Embryonic facial prominence (tissue), 1 donor: Measurements from ENCODE around the gene CD82.
"Not testable (repeated sequence)": the region's sequence is repeated elsewhere in the genome, so short reads cannot be mapped to it uniquely, and the experiment has no call there.

ENCODE experiments used
- DNase-seq: peaks from one replicate; pipeline ENCODE4 v3.0.0-alpha.2; 2016; ENCODE audit errors: extremely low spot score

Gene CD82

DNA sequence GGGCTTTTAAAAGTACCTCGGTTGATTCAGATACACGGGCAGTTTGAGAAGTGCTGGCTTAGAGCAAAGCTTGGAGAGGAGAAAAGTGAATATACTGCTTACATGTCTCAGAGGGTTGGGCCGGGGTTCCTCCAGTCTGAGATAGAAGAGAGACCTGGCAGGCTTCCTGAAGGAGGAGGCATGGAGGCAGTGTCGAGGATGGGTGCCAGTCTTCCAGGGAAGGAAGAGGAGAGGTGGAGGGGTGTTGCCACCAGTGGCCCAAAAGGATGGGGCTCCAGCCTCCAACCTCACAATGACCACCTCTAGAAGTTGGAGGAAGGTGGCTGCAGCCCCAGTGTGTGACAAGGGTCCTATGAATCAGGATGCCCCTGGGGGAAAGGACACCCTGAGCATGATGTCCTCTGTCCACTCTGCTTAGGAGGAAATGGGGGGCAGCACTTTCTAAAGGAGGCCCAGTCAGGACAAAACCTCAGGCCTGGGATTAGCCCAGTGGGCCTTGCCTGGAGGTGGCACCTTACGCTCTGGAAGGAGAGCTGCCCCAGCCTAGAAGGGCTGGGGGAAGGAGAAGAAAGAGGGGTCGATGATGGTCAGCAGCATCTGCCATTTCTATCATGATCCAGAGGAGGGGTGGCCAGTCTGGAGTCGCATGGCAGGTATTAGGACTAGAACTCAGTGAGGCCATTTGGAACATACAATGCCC is 65.2 kb downstream of the CD82 start:
- no peak for DNase-seq

DNA sequence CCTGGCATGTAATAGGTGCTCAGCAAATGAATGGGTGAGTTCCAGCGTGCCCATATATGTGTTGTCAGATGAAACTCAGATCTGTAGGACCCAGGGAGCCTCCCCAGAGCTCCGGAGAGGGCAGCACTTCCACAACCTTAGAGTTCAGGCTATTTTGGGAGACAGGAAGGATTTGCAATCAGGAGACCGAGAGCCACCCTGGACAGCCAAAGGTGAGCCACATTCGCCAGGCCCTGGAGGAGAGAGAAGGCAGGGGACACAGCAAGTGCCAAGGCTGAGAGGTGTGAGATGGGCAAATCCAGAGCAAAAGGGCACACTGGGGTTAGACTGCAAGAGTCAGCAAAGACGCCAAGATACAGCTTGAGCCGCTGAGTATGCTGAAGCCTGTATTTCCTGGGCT is 66.4 kb downstream of the CD82 start:
- DNase-seq, result no peak

DNA sequence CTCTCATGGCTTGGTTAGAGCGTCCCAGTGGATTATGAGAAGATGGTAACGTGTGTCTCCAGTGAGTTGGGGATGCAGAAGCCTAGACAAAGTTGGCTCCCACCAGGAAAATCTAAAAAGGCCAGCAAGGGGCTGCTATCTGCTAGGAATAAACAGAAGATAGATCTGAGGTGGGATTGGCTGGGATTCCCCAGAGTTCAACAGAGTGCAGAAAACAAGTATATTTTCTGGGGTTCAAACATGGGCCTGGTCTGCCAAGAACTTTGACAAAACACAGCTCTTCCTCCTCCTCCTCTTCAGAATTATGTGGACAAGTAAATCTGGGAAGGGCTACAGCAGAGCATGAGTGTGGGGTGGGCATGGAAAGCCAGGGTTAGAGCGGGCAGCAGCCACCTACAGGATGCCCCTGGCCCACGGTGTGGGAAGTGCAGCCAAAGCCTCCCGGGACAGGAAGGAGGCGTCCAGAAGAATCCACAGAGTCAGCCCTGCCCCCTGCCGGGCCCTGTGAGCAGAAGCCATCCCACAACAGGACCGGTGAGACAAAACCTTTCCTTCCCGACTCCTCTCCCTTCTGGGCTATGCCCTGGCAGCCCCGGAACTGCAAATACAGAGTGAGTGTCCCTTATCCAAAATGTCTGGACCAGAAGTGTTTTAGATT is 67.1 kb downstream of the CD82 start:
- no peak for DNase-seq

DNA sequence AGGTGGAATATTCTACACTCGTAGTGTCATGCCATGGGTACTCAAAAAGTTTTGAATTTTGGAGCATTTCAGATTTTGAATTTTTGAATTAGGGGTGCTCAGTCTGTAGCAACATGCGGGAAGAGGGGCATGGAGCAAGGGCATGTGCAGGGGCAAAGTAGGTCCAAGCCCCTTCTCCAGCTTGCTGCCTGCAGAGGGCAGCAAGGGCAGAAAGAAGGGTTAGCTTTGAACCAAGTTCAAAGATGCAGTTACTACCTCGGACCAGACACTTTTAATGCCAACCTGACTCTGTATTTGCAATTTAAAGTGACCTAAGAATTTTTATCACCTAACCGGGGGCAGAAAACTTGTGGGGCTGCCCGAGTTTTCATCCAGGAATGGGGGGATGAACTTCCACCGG is 68.2 kb downstream of the CD82 start:
- no peak for DNase-seq

DNA sequence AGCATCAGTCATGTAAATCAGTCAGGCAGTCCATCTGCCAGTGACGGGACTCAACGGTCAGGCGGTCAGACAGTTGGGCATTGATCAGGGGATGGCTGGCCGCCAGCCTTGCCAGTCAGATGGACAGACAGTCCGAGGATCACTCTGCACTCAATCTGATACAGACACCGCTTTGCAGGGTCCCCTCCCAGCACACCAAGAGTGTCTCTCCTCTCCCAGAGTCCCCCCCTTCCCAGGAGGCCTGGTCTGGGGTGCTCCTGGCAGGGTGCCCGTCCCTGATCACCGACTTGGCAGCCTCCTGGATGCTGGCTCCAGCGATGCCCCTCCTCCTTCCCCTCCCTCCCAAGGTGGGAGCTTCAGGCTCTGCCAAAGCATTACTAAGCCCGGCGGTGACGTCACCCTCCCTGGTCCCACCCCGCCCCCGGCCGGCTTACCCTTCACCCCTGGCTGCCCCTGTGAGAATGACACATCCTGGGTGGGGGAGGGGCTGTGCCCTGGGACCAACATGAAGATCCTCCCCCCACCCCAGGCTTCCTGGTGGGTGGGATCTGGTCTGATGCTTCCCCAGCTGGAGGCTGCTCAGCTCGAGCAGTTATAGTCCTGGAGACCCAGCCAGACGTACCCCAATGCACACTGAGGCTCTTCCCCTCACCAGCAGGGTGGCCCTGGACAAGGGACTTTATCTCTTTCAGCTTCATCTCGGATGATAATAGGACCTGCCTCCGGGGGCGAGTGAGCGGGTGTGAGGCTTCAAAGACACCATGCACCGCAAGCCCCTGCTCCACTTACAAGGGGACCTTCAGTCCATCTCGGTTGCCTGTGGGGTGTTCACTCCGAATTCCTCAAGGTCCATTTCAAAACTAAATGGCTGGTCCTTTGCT is 69.2 kb downstream of the CD82 start:
- DNase-seq, result peak; percentile 41

DNA sequence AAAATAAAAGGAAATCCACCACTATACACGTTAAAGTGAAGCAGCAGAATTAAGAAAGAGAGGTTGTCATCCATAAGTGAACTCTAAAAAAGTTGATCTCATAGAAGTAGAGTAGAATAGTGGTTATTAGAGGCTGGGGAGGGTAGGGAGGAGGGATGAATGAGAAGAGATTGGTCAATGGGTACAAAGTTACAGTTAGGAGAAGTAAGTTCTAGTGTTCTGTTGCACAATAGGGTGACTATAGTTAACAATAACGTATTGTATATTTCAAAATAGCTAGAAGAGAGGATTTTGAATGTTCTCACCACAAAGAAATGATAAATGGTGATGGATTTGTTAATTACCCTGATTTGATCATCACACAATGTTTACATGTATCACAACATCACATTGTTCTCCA is 72.0 kb downstream of the CD82 start:
- DNase-seq, result no peak

DNA sequence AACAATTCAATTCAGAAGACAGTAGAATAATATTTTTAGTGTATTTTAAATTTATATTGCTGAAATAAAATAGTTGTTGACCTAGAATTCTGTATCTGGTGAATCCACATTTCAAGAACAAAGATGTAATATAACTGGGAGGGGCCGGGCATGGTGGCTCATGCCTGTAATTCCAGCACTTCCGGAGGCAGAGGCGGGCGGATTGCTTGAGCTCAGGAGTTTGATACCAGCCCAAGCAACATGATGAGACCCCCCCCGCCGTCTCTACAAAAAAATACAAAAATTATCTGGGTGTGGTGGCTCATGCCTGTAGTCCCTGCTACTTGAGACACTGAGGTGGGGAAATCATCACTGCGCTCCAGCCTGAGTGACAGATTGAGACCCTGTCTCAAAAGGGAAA is 72.6 kb downstream of the CD82 start:
- no peak for DNase-seq

DNA sequence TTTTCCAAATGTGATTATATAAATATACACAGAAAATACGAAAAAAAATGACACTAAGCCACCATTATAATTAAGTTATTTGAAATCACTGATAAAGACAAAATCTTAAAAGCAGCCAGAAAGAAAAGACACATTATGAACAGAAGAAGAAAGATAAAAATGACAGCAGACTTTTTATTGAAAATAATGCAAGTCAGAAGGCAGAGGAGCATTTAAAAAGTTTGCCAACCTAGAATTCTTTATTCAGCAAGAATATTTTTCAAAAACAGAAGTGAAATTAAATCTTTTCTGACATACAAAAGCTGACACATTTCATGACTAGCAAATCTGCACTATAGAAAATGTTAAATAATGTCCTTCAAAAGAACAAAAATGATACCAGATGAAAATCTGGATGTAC is 77.8 kb downstream of the CD82 start:
- DNase-seq, result no peak

DNA sequence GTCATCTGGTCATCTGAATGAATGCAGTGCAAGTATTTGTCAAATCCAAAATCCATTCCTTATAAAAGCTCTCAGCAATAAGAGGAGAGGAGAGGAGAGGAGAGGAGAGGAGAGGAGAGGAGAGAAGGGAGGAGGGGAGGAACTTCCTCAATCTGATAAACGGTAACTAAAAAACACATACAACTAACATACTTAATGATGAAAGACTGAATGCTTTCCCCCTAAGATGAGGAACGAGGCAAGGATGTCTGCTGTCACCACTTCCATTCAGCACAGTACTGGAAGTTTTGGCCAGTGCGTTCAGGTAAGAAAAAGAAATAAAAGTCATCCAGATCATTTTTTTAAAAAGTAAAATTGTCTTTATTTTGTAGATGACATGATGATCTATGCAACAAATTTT is 80.4 kb downstream of the CD82 start:
- DNase-seq, result no peak

DNA sequence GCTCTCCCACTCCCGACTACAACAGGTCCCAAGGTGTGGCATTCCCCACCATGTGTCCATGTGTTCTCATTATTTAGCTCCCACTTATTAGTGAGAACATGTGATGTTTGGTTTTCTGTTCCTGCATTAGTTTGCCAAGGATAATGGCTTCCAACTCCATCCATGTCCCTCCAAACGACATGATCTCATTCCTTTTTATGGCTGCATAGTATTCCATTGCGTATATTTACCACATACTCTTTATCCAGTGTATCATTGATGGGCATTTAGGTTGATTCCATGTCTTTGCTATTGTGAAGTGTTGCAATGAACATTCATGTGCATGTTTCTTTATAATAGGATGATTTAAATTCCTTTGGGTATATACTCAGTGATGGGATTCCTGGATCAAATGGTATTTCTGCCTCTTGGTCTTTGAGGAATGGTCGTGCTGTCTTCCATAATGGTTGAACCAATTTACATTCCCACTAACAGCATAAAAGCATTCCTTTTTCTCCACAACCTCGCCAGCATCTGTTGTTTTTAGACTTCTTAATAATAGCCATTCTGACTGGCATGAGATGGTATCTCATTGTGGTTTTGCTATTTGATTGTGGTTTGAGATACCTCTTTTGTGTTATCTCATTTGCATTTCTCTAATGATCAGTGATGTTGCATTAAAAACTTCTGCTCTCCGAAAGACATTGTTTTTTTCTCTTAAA is 81.9 kb downstream of the CD82 start:
- not testable (repeated sequence) for DNase-seq

DNA sequence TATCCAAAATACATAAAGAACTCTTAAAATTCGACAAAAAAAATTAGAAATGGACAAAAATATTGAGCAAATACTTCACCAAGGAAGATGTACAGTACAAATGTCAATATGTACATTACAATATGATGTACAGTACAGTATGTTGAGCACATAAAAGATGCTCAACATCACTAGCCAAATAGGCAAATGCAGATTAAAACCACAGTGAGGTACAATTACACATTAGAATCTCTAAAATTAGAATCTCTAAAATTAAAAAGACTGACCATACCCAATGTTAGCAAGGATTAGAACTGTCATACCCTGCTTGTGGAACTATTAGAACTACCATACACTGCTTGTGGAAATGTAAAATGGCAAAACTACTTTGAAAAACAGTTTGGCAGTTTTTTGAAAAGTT is 82.6 kb downstream of the CD82 start:
- DNase-seq, result no peak

DNA sequence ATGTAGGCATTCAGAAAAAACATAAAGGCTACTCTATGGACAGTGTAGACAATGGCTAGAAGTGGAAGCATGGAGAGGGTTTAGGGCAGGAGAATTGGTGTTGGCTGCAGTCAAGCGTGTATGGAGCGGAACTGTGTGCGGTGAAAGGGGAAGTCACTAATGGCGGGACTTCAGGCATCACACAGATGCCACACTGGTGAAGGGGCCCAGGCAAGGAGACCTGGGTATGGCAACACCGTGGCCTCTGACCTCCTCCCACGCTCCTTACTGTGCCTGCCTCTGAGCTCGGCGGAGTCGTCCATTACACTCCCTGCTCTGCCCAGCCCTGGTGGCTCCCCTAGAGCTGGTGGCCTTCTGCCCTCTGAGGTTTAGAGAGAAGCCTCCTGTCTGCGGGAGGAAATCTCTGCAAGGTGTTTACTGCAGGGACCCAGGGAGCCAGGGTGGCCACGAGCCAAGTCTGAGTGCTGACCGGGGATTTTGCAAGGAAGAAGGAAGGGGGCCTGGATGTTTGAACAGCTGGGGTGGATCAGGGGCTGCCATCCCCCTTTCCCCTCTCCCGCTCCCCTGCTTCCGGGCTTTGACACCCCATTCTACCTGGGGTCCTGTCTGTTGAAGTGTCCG is 86.2 kb downstream of the CD82 start:
- DNase-seq, result no peak

DNA sequence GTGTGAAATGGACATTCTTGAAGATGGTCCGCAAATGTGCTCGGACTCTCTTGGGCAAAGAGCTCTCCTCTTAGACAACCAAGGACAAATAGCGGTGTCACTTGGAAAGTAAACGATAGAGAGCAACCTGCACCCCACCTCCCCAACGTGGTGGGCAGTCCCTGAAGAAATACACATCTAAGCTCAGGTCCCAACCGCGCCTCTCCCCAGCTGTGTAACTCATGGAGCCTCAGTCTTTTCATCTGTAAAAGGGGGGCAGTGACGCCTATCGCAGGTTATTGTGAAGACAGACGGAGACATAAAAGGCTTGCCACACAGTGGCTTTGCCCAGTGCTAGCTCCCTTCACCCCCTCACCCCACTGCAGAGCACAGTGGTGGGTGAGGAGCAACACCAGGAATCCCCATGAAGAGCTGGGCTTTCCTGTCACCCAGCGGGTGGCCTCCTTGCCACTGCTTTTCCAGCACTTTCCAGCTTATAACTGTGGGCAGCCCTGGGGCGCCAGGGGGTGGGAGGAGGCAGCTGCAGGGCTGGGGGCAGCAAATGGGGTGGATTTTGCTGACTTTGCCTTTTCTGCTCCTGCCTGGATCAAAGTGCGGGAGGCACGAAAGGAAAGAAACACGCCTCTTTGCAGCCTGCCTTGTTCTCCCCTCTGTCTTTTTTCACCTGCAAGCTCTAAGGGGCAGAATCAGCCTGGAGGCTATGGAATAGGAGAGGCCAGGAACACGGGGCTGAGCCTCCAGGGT is 87.6 kb downstream of the CD82 start:
- no peak for DNase-seq

DNA sequence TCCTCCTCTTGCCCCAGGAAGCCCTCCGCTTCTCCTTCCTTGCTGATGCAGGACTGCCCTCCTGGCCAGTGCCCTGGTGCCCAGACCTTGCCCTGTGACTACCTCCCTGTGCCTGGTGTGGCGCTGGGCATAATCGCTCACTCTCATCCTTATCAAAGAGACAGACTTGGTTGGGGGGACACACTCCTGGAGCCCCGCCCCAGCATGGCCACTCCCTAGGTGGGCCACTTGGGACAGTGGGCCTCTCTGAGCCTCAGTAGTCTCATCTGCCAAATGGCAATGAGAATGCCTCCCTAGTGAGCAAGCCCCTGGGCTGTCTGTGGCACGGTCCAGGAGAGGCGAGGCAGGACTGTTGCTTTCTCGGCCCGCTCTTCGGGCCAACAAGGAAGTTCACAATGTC is 88.6 kb downstream of the CD82 start:
- DNase-seq, result no peak

DNA sequence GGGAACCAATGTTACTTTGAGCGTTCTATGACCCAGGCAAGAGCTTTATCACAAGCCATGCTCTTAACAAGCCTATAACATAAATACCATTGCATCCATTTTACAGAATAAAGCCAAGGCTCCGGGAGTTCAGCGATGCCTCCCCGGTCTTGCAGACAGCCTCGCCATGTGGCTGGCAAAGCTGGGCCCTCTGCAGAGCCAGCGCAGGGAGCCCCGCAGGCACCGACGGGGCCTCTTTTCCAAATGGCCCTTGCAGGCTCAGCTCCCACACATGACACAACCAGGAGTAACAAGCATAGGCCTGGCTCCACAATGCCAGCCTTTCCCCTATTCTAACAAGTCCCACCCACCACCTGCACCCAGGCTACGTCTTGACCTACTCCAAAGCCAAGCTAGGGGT is 89.1 kb downstream of the CD82 start:
- DNase-seq, result no peak

DNA sequence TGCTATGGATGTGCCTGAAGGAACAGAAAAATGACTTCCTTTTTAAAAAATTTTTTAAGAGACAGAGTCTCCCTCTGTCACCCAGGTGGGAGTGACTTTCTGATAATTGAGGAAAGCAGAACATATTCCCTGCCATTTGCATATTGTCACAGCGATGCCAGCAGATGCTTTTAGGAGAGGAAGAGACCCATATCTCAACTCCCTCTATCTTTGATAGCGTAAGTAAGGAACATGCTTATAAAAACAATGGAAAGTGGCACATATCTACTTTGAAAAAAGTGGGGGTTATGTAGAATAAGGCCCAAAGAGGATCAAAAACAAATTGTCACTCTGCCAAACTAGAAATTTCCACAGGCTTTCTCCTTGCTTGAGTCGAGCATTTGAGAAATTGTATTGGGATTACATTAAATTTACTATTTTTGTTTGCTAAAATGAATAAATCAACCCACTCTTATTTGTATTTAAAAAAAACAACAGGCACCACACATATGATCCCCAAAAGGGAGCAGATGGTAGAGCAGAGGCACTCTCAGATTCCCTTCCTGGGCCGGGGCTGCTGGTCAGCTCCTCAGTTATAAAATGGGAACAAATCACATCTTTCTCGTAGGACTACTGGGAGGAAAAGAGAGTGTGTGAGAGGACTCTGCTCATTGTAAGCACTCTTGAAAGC is 92.5 kb downstream of the CD82 start:
- DNase-seq, result no peak

DNA sequence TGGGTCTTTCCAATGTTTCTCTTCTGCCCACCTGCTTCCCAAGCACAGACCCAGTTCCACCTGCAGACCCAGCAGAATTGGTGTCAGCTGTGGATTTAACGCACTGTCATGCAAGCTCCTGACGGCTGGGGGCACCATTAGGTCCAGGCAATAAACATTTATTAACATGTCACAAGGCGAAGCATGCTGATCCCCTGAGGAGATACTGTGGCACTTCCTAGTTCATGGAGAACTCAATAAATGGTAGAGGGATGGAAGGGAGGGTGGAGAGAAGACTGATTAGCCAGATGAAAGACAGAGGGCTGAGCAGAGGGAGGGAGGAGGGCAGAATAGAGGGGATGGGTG is 93.0 kb downstream of the CD82 start:
- no peak for DNase-seq

DNA sequence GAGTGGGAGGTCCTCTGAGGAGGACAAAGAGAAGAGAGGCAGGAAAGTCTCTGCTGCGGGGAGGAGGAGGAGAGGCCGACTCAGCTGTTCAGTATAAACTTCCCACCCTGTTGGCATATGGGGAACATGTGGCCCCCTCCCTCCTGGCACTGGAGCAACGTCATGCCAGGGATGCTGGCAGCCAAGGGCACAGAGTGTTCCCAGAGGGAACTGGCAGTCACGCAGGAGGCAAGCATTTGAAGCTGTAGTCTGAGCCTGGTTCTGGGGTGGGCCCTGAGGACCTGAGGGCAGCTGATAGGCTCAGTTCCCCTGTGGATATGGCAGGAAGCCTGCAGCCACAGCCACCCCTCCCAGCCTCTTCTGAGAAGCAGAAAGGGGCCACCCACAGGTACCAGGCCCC is 94.2 kb downstream of the CD82 start:
- no peak for DNase-seq

DNA sequence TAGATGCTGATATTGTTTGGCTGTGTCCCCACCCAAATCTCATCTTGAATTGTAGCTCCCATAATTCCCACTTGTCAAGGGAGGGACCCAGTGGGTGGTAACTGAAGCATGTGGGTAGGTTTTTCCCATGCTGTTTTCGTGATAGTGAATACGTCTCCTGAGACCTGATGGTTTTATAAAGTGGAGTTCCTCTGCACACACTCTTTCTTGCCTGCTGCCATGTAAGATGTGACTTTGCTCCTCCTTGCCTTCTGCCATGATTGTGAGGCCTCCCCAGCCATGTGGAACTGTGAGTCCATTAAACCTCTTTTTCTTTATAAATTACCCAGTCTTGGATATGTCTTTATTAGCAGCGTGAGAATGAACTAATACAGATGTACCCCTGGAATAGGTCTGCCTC is 95.1 kb downstream of the CD82 start:
- not testable (repeated sequence) for DNase-seq

DNA sequence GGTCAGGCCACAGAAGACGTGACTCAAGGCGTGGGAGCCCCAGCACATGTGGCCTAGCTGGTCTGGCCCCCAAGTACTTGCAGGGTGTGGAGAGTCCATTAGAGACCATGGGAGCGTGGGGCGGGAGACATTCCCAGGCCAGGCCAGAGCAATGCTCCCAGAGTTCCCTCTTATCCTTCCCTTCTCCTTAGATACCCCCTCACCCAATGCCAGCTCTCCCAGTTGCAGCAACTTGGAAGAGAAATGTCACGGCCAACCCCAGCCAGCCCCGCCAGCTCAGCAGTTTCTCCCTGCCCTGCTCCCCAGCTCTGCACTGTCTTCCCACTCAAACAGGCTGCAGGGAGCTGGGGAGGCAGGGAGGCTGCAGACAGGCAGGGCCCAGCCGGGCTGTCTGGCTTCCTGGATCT is 95.9 kb downstream of the CD82 start:
- no peak for DNase-seq
